OCI-LY7 (cell line): ENCODE results near the gene RAB13. TPM values are rescaled to one million over a fixed set of nuclear protein-coding genes. Genes with fewer than 3 reads are reported as not detected.

Source experiments
- BruUV-seq: library from RNA; stranded (reverse); fragments of 400-500 nt; replicated peaks from 2 replicates; lab custom pipeline; 2021; lab: Mats Ljungman, UMichigan
- CTCF ChIA-PET: fragments of 300-600 bp; sonication (Branson Sonifier 250); formaldehyde crosslinking; loops from one replicate; lab custom pipeline; 2022; ENCODE audit warnings: antibody characterized with exemption; ENCODE audit not compliant: unreplicated experiment; lab: Charles Lee
- POLR2A ChIA-PET: fragments of 300-600 bp; sonication (Branson Sonifier 250); formaldehyde crosslinking; loops from one replicate; lab custom pipeline; 2022; ENCODE audit warnings: antibody characterized with exemption; lab: Charles Lee
- DNase-seq: peaks from one replicate; pipeline ENCODE4 v3.0.0-alpha.2; 2015; ENCODE audit warnings: low spot score
- H2AFZ ChIP-seq: fragments of 200-600 bp; sonication (generic), shearing (Covaris generic); 2 replicates; pipeline ENCODE4 v1.6.1; 2014; ENCODE audit warnings: mild to moderate bottlenecking, antibody characterized with exemption, low read length, moderate library complexity
- H3K27ac ChIP-seq: fragments of 200-600 bp; sonication (generic); 2 replicates; pipeline ENCODE4 v1.5.1; 2014; ENCODE audit warnings: mixed run types, low read depth, mild to moderate bottlenecking, moderate library complexity, low read length, inconsistent platforms; ENCODE audit not compliant: poor library complexity, severe bottlenecking
- H3K36me3 ChIP-seq: fragments of 200-600 bp; sonication (generic); 2 replicates; pipeline ENCODE4 v1.6.1; 2014; ENCODE audit warnings: mild to moderate bottlenecking, antibody characterized with exemption, low read length, moderate library complexity, mixed read lengths; ENCODE audit not compliant: insufficient read depth
- H3K4me1 ChIP-seq: fragments of 200-600 bp; sonication (generic); 2 replicates; pipeline ENCODE4 v1.5.1; 2014; ENCODE audit warnings: mild to moderate bottlenecking, low read length; ENCODE audit not compliant: insufficient read depth, poor library complexity, severe bottlenecking
- H3K4me2 ChIP-seq: fragments of 200-600 bp; sonication (generic); 2 replicates; pipeline ENCODE4 v1.6.1; 2014; ENCODE audit warnings: mild to moderate bottlenecking, low read length
- H3K4me3 ChIP-seq: fragments of 200-600 bp; sonication (generic); 2 replicates; pipeline ENCODE4 v1.5.1; 2014; ENCODE audit warnings: mild to moderate bottlenecking, low read depth, low read length; ENCODE audit not compliant: poor library complexity, severe bottlenecking
- H3K79me2 ChIP-seq: fragments of 200-600 bp; sonication (generic); 2 replicates; pipeline ENCODE4 v1.6.1; 2016; ENCODE audit warnings: low read depth, mild to moderate bottlenecking, low read length, moderate library complexity, mixed read lengths; ENCODE audit not compliant: insufficient read depth
- H3K9me2 ChIP-seq: fragments of 200-600 bp; sonication (generic); 2 replicates; pipeline ENCODE4 v1.6.1; 2016; ENCODE audit warnings: mild to moderate bottlenecking, low read length, mixed read lengths; ENCODE audit not compliant: insufficient read depth
- H3K9me3 ChIP-seq: fragments of 200-600 bp; sonication (generic); 2 replicates; pipeline ENCODE4 v1.6.1; 2014; ENCODE audit warnings: mild to moderate bottlenecking, mixed run types, low read length, mixed read lengths
- H4K20me1 ChIP-seq: fragments of 200-600 bp; sonication (generic); 2 replicates; pipeline ENCODE4 v1.6.1; 2014; ENCODE audit warnings: mild to moderate bottlenecking, antibody characterized with exemption, low read length, moderate library complexity, mixed read lengths; ENCODE audit not compliant: insufficient read depth
- EZH2phosphoT487 ChIP-seq: fragments of 200-600 bp; sonication (generic); IDR thresholded peaks from 2 replicates; pipeline ENCODE4 v1.6.1; 2018; ENCODE audit warnings: low read depth, borderline replicate concordance, mild to moderate bottlenecking, mixed run types, antibody characterized with exemption, low read length, moderate library complexity, mixed read lengths
- intact Hi-C: fragments of 100-400 bp; cut with micrococcal nuclease; formaldehyde crosslinking; loops from one replicate; pipeline ENCODE4 v1.10.0; 2022; ENCODE audit not compliant: unreplicated experiment
- total RNA-seq, 2 experiments: library from RNA; depleted of rRNA in 1 of 2; stranded (reverse); fragments of >200 nt in 1 of 2; shearing (Covaris generic) in 1 of 2; gene quantifications; 2 replicates each; pipeline ENCODE4 v1.2.3, GENCODE V29; 2014 to 2022
- TF ChIP-seq, protein P1 (sequence below): fragments of 200-600 bp; sonication (generic); conservative IDR thresholded peaks from 2 replicates; pipeline ENCODE4 v1.5.1; 2014; ENCODE audit warnings: mild to moderate bottlenecking, antibody characterized with exemption, low read length, moderate library complexity, mixed read lengths

RAB13 gene
- total RNA-seq, 2 experiments from 2014 or later: 0.16 to 1.3 TPM

DNA sequence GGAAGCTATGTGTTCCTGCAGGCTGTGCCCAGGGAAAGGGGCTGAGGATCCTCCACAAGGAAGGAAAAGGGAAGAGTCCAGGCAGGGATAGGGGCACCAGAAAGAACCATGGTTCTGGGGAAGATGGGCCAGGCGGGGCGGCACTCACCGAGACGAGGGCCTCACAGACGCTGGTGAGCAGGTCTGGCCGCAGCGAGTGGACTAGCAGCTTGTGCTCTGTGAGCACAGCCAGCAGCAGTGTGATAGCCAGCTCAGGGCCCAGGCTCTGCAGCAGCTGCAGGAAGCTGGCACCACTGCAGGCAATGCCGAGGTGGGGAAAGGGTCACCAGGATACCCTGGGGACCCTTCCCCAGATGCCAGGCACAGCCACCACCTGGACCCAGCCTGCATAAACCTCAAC lies 45.4 kb downstream of the RAB13 start:
- Histone ChIP-seq H3K4me2 (no peak overlapping the region), H3K4me1 (peaks cover 14% of the 10 kb centered on the region), H3K27ac (no peak overlapping the region), H3K79me2 (peaks cover 20% of the 10 kb centered on the region), H3K9me2 (no peaks in the 10 kb centered on the region), H3K36me3 (peaks cover 77% of the 10 kb centered on the region), H2AFZ (no peak overlapping the region), H3K9me3 (no peaks in the 10 kb centered on the region), H4K20me1 (no peaks in the 10 kb centered on the region), H3K4me3 (no peak overlapping the region)
- no TSS peak for BruUV-seq
- POLR2A ChIA-PET: interaction anchor here (1.4 to 1.7 kb wide), 2 partner anchors 16 to 103 kb away, joined by 3 to 4 read pairs; no protein-coding TSS in a partner anchor
- intact Hi-C loops: no loop called here
- no peak for TF ChIP-seq EZH2phosphoT487
- TF ChIP-seq, protein P1, sequence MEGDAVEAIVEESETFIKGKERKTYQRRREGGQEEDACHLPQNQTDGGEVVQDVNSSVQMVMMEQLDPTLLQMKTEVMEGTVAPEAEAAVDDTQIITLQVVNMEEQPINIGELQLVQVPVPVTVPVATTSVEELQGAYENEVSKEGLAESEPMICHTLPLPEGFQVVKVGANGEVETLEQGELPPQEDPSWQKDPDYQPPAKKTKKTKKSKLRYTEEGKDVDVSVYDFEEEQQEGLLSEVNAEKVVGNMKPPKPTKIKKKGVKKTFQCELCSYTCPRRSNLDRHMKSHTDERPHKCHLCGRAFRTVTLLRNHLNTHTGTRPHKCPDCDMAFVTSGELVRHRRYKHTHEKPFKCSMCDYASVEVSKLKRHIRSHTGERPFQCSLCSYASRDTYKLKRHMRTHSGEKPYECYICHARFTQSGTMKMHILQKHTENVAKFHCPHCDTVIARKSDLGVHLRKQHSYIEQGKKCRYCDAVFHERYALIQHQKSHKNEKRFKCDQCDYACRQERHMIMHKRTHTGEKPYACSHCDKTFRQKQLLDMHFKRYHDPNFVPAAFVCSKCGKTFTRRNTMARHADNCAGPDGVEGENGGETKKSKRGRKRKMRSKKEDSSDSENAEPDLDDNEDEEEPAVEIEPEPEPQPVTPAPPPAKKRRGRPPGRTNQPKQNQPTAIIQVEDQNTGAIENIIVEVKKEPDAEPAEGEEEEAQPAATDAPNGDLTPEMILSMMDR: no peak
- DNase-seq: no peak
- CTCF ChIA-PET: no interaction called here

DNA sequence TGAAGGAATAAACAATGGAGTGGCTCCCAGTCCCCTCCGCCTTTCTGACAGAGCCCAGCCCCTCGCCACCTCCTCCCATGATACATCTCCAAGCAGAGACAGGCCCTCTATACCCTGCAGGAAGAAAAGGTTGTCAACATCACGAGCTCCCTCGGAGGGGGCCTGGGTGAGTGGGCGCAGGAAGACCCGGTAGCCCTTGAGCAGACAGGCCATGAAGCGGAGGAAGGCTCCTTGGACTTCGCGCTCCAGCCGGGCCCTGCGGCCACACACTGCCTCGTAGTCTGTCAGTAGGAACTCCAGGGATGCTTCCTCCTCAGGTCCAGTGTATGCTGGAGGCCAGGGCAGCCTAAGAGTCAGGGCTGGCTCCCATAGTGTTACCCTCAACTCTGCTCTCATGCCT lies 46.7 kb downstream of the RAB13 start:
- peaks cover 15% of the 10 kb centered on the region for H3K79me2 ChIP-seq
- H3K27ac ChIP-seq: no peak overlapping the region
- H3K9me3 ChIP-seq: no peaks in the 10 kb centered on the region
- H3K4me3 ChIP-seq: no peak overlapping the region
- ChIA-PET CTCF (no interaction called here), POLR2A (interaction anchor here (1.0 to 1.7 kb wide), 3 partner anchors 14 to 102 kb away, joined by 3 to 4 read pairs (median 4); no protein-coding TSS in a partner anchor)
- no peak overlapping the region for H2AFZ ChIP-seq
- H3K9me2 ChIP-seq: no peaks in the 10 kb centered on the region
- H3K36me3 ChIP-seq: peaks cover 90% of the 10 kb centered on the region
- BruUV-seq: no TSS peak
- no peak for DNase-seq
- no peak for TF ChIP-seq EZH2phosphoT487
- TF ChIP-seq, protein P1: no peak
- H4K20me1 ChIP-seq: no peaks in the 10 kb centered on the region
- no peak overlapping the region for H3K4me2 ChIP-seq
- peaks cover 9% of the 10 kb centered on the region for H3K4me1 ChIP-seq
- intact Hi-C loops: no loop called here

DNA sequence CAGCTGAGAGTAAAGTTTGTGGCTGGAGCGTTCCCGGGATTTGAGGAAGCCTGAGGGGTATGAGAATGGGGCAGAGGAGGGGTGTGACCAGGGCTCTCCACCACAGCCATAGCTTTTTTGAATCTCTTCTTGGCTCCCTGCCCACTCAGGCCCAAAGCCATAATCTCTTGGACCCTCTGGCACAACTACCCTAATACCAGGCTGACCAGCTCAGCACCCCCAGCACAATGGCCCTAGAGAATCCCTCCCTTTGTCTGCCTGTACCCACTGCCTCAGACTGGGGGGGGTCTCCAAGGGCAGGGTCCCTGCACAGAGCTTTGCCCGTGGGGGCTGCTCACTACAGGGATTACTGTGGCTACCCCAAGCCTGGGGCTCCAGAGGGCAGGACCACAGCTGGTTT lies 47.1 kb downstream of the RAB13 start:
- no peak overlapping the region for H3K4me3 ChIP-seq
- intact Hi-C loops: no loop called here
- ChIA-PET POLR2A (interaction anchor here (0.8 kb wide), 1 partner anchor 16 kb away, joined by 3 read pairs; the partner anchor contains the start of gene GATAD2B), CTCF (no interaction called here)
- peaks cover 90% of the 10 kb centered on the region for H3K36me3 ChIP-seq
- no peak overlapping the region for H2AFZ ChIP-seq
- no peak overlapping the region for H3K27ac ChIP-seq
- TF ChIP-seq, protein P1: no peak
- no peak for TF ChIP-seq EZH2phosphoT487
- H3K79me2 ChIP-seq: peaks cover 10% of the 10 kb centered on the region
- H3K9me2 ChIP-seq: no peaks in the 10 kb centered on the region
- peaks cover 4% of the 10 kb centered on the region for H3K4me1 ChIP-seq
- no peaks in the 10 kb centered on the region for H4K20me1 ChIP-seq
- DNase-seq: no peak
- no TSS peak for BruUV-seq
- no peak overlapping the region for H3K4me2 ChIP-seq
- no peaks in the 10 kb centered on the region for H3K9me3 ChIP-seq
